K562 (cell line): ENCODE results near the gene RARA. TPM values are rescaled to one million over a fixed set of nuclear protein-coding genes. Genes with fewer than 3 reads are reported as not detected.

Experiments
- ATAC-seq: fragments of 200-7000 bp; cut with Tn5 transposase; 3 replicates; pipeline ENCODE4 v1.9.1; 2020; ENCODE audit warnings: moderate library complexity
- BruUV-seq: library from RNA; stranded (reverse); fragments of 400-500 nt; replicated peaks from 2 replicates; lab custom pipeline; 2021; lab: Mats Ljungman, UMichigan
- CTCF ChIA-PET: fragments of 300-600 bp; formaldehyde crosslinking; extraction: SDS; loops from one replicate; lab custom pipeline; 2021; ENCODE audit warnings: low intra/inter-chr PET ratio; lab: Yijun Ruan, JAX
- POLR2A ChIA-PET: fragments of 300-600, 350-650 bp; sonication (Branson Sonifier 250); formaldehyde crosslinking; extraction: SDS; loops from one replicate; lab custom pipeline; 2021; ENCODE audit warnings: antibody characterized with exemption, inconsistent platforms; lab: Yijun Ruan, JAX
- DNase-seq, 4 experiments: peaks; one replicate each; pipeline versions ENCODE4 v3.0.0 to v3.0.0-alpha.2; 2011 to 2018; ENCODE audit warnings: low spot score in 3 of 4, mixed read lengths in 3 of 4; ENCODE audit errors: extremely low read depth in 1 of 4
- FAIRE-seq: peaks from 2 replicates; lab custom pipeline; 2011; peaks lifted over from hg19 to GRCh38; lab: Jason Lieb, UNC
- H2AFZ ChIP-seq: 2 replicates; pipeline ENCODE4 v1.6.0; 2011; ENCODE audit warnings: low read depth, low read length, control low read depth, inconsistent platforms
- H3K27ac ChIP-seq: fragments of 200-600 bp; 3 replicates; pipeline ENCODE4 v1.8.0; 2011; ENCODE audit warnings: low read depth, mild to moderate bottlenecking, control low read depth, inconsistent platforms, low read length, moderate library complexity, mixed read lengths; ENCODE audit errors: extremely low read depth
- H3K27me3 ChIP-seq, 2 experiments: fragments of 300-600 bp in 1 of 2; 2 replicates in 1 of 2; 3 replicates in 1 of 2; pipeline versions ENCODE4 v1.6.0 to v1.8.0; 2011; ENCODE audit warnings: inconsistent platforms in 2 of 2, low read length in 2 of 2, mild to moderate bottlenecking in 1 of 2, mixed read lengths in 1 of 2, moderate library complexity in 1 of 2; ENCODE audit not compliant: control insufficient read depth in 2 of 2, insufficient read depth in 2 of 2
- H3K36me3 ChIP-seq: fragments of 300-600 bp; 3 replicates; pipeline ENCODE4 v1.8.0; 2011; ENCODE audit warnings: mild to moderate bottlenecking, low read length, inconsistent platforms; ENCODE audit not compliant: control insufficient read depth, insufficient read depth
- H3K4me1 ChIP-seq, 2 experiments: fragments of 200-600 bp in 1 of 2; replicated peaks in 1 of 2; 2 replicates in 1 of 2; 3 replicates in 1 of 2; pipeline versions ENCODE4 v1.5.1 to v1.8.0; 2011; ENCODE audit warnings: inconsistent platforms in 2 of 2, low read length in 2 of 2, mild to moderate bottlenecking in 1 of 2, mixed read lengths in 1 of 2, moderate library complexity in 1 of 2; ENCODE audit not compliant: control insufficient read depth in 2 of 2, insufficient read depth in 2 of 2
- H3K4me2 ChIP-seq: 2 replicates; pipeline ENCODE4 v1.6.1; 2011; ENCODE audit warnings: low read length, control low read depth, inconsistent platforms, mixed read lengths; ENCODE audit not compliant: insufficient read depth
- H3K4me3 ChIP-seq: fragments of 200-600 bp; sonication (generic), shearing (Covaris generic); 2 replicates; pipeline ENCODE4 v1.5.1; 2016; ENCODE audit warnings: control low read depth, inconsistent platforms
- H3K79me2 ChIP-seq: fragments of 200-600 bp; 3 replicates; pipeline ENCODE4 v1.8.0; 2011; ENCODE audit warnings: low read length, inconsistent platforms; ENCODE audit not compliant: control insufficient read depth, insufficient read depth
- H3K9ac ChIP-seq, 2 experiments: 2 replicates each; pipeline versions ENCODE4 v1.6.0 to v1.6.1; 2011; ENCODE audit warnings: low read depth in 2 of 2, low read length in 2 of 2, control low read depth in 1 of 2, inconsistent platforms in 1 of 2, mild to moderate bottlenecking in 1 of 2, mixed read lengths in 1 of 2; ENCODE audit not compliant: insufficient read depth in 1 of 2
- H3K9me1 ChIP-seq: one replicate; pipeline ENCODE4 v1.6.0; 2011; ENCODE audit warnings: inconsistent platforms, mild to moderate bottlenecking, low read length, moderate library complexity; ENCODE audit not compliant: control insufficient read depth, insufficient read depth
- H3K9me3 ChIP-seq: replicated peaks from 2 replicates; pipeline ENCODE4 v1.5.1; 2011; ENCODE audit warnings: low read depth, low read length, inconsistent platforms; ENCODE audit not compliant: control insufficient read depth, insufficient read depth
- H4K20me1 ChIP-seq: replicated peaks from 2 replicates; pipeline ENCODE4 v1.6.1; 2011; ENCODE audit warnings: low read length, inconsistent platforms, mixed read lengths; ENCODE audit not compliant: control insufficient read depth, insufficient read depth
- ARHGAP35 ChIP-seq: fragments of 450-650 bp; IDR thresholded peaks from 2 replicates; pipeline ENCODE4 v1.6.1; 2018; ENCODE audit not compliant: partially characterized antibody
- L3MBTL2 ChIP-seq: fragments of 450-650 bp; IDR thresholded peaks from 2 replicates; pipeline ENCODE4 v1.6.1; 2016; ENCODE audit warnings: mild to moderate bottlenecking, moderate library complexity
- MGA ChIP-seq: fragments of 450-650 bp; IDR thresholded peaks from 2 replicates; pipeline ENCODE4 v1.6.1; 2016; ENCODE audit warnings: mild to moderate bottlenecking, moderate library complexity
- RBBP5 ChIP-seq: fragments of 200-600 bp; sonication (generic); IDR thresholded peaks from 2 replicates; pipeline ENCODE4 v1.6.1; 2012; ENCODE audit warnings: borderline replicate concordance, mild to moderate bottlenecking, low read length, control low read depth, inconsistent platforms; ENCODE audit not compliant: insufficient read depth, poor library complexity, severe bottlenecking
- RBFOX2 ChIP-seq: fragments of 200-400 bp; formaldehyde crosslinking; IDR thresholded peaks from 2 replicates; pipeline ENCODE4 v1.6.1; 2017; ENCODE audit warnings: low read depth, mild to moderate bottlenecking, low read length, moderate library complexity
- TCF3 ChIP-seq: sonication (generic); formaldehyde crosslinking; IDR thresholded peaks from 2 replicates; pipeline ENCODE4 v1.4.0; 2020; ENCODE audit warnings: mild to moderate bottlenecking, missing genetic modification reagents
- U2AF1 ChIP-seq: fragments of 200-400 bp; formaldehyde crosslinking; optimal IDR thresholded peaks from 2 replicates; pipeline ENCODE3; 2017; ENCODE audit warnings: mild to moderate bottlenecking, low read depth, low read length, moderate library complexity
- WGBS: fragments of 100-300 bp; shearing (Covaris generic); methylation state at CpG from one replicate; pipeline ENCODE4 v1.1.6; 2016; ENCODE audit warnings: low coverage, mixed read lengths; ENCODE audit not compliant: insufficient coverage; ENCODE audit errors: missing lambda C conversion rate; 5-methylcytosine and 5-hydroxymethylcytosine counted together
- in situ Hi-C: fragments of 300-500 bp; cut with MboI; formaldehyde crosslinking; loops from 4 replicates; pipeline ENCODE4 v1.15.0; 2018; ENCODE audit warnings: inconsistent platforms, mixed read lengths
- intact Hi-C: fragments of 100-400 bp; cut with micrococcal nuclease; formaldehyde crosslinking; loops from 2 replicates; pipeline ENCODE4 v1.14.2; 2022
- polyA plus RNA-seq, 8 experiments: library from polyadenylated mRNA; depleted of rRNA in 4 of 8; stranded (reverse) in 5 of 8; unstranded in 3 of 8; fragments of >200 nt; fragmentation: Nextera tagmentation in 2 of 8; fragmentation: Illumina TruSeq in 1 of 8; extraction: Ambion mirVana in 2 of 8; extraction: Trizol in 1 of 8; gene quantifications; 2 replicates each; pipeline versions ENCODE4 v1.2.1 to v1.2.3, GENCODE V29; 2011 to 2014; ENCODE audit warnings: inconsistent platforms in 1 of 8, missing spikeins in 1 of 8
- total RNA-seq, 7 experiments: library from RNA; depleted of rRNA in 6 of 7; stranded (reverse); fragments of >200 nt in 6 of 7; fragmentation: Illumina TruSeq in 2 of 7; extraction: Trizol in 2 of 7; gene quantifications; 2 replicates each; pipeline versions ENCODE4 v1.2.1 to v1.2.3, GENCODE V29; 2011 to 2021; ENCODE audit warnings: low replicate concordance in 1 of 7

The RARA gene
- total and polyA plus RNA-seq, 9 of the 15 experiments (the other 6 are each of a cell fraction or from before 2014, with no cell fraction given) = 0.10 to 28.0 (median 7.9) TPM

- peaks cover 3 to 51% of the 10 kb centered on the region in 2 experiments; a peak in 3 of 5 replicates for H3K4me1 ChIP-seq
- no peaks in the 10 kb centered on the region for H3K9me1 ChIP-seq
- no peak for FAIRE-seq
- intact Hi-C loops (loop anchor here (10.0 kb wide), 1 partner anchor 112 kb away; no protein-coding TSS in a partner anchor), in situ Hi-C loops (loop anchor here (5.0 kb wide), 1 partner anchor 174 kb away; no protein-coding TSS in a partner anchor)
- H3K4me2 ChIP-seq = peak overlapping the region; percentile 80
- peaks cover 7% of the 10 kb centered on the region; the same call in 2 of the 3 replicates for H3K79me2 ChIP-seq
- POLR2A ChIA-PET = interaction anchor here (0.5 to 1.5 kb wide), 8 partner anchors 13 to 1328 kb away, joined by 3 to 6 read pairs (median 4); partner anchors contain the start of genes SMARCE1 and TOP2A
- H3K9me3 ChIP-seq = no peaks in the 10 kb centered on the region
- ATAC-seq = peak; percentile 54
- no peaks in the 10 kb centered on the region for H3K36me3 ChIP-seq
- peak; percentile 49 to 71 (median 64) for DNase-seq
- peak overlapping the region; percentile 58 for H3K4me3 ChIP-seq
- H4K20me1 ChIP-seq = no peaks in the 10 kb centered on the region
- peak overlapping the region; percentile 63 to 96; a peak in 3 of 4 replicates for H3K9ac ChIP-seq
- H3K27me3 ChIP-seq = no peaks in the 10 kb centered on the region
- BruUV-seq = no TSS peak
- peak overlapping the region; percentile 87 for H2AFZ ChIP-seq
- CTCF ChIA-PET = interaction anchor here (0.6 to 1.7 kb wide), 7 partner anchors 53 to 1060 kb away, joined by 3 to 8 read pairs (median 5); no protein-coding TSS in a partner anchor
- H3K27ac ChIP-seq = peak overlapping the region; percentile 68; the same call in 2 of the 3 replicates
- 2% methylated on average over 59 of the region's 91 CpGs for WGBS
- peak; percentile 67 for TF ChIP-seq RBFOX2
- TF ChIP-seq L3MBTL2 = peak; percentile 75; the same call in 1 of the 2 replicates
- TF ChIP-seq RBBP5 = peak; percentile 25
- peak; percentile 81 for TF ChIP-seq MGA
- TF ChIP-seq ARHGAP35 = no peak
- TF ChIP-seq TCF3 (CRISPR knock-in tag) = no peak
- no peak for TF ChIP-seq U2AF1
Observed at GRCh38 chr17:40363111-40363827, 54.3 kb downstream of the RARA start.
